HCT116 (cell line): ENCODE results near the gene SIPA1L3. TPM values are rescaled to one million over a fixed set of nuclear protein-coding genes. Genes with fewer than 3 reads are reported as not detected.

Experiments used
- ATAC-seq: fragments of 200-7000 bp; cut with Tn5 transposase; 2 replicates; pipeline ENCODE4 v1.9.1; 2020; ENCODE audit warnings: mild to moderate bottlenecking, moderate library complexity
- BruUV-seq: library from RNA; stranded (reverse); fragments of 400-500 nt; replicated peaks from 2 replicates; lab custom pipeline; 2021; lab: Mats Ljungman, UMichigan
- CTCF ChIA-PET: fragments of 300-600 bp; sonication (Branson Sonifier 250); formaldehyde crosslinking; loops from one replicate; lab custom pipeline; 2021; ENCODE audit warnings: antibody characterized with exemption; lab: Charles Lee
- POLR2A ChIA-PET: fragments of 300-600, 350-600 bp; sonication (Branson Sonifier 250); formaldehyde crosslinking; loops from one replicate; lab custom pipeline; 2021; ENCODE audit warnings: antibody characterized with exemption; lab: Charles Lee
- RAD21 ChIA-PET, 2 experiments: fragments of 300-600 bp; sonication (Branson Sonifier 250); formaldehyde crosslinking; loops; one replicate each; lab custom pipeline; 2023; ENCODE audit warnings: low total read pairs in 2 of 2; ENCODE audit not compliant: uncharacterized antibody in 2 of 2, unreplicated experiment in 2 of 2, low non-redundant PET in 1 of 2; lab: Charles Lee
- DNase-seq: peaks from one replicate; pipeline ENCODE4 v3.0.0-alpha.2; 2010; ENCODE audit warnings: low read depth, low spot score
- H2AFZ ChIP-seq: fragments of 200-600 bp; shearing (Covaris generic), sonication (generic); 2 replicates; pipeline ENCODE4 v1.6.1; 2017; ENCODE audit warnings: low read depth, mixed run types, mixed read lengths, antibody characterized with exemption, low read length; ENCODE audit not compliant: poor library complexity, severe bottlenecking
- H3K27ac ChIP-seq: 2 replicates; pipeline ENCODE4 v1.5.1; 2012; ENCODE audit warnings: low read depth, low read length
- H3K27me3 ChIP-seq: fragments of 200-600 bp; sonication (generic); 2 replicates; pipeline ENCODE4 v1.6.1; 2016; ENCODE audit warnings: mixed run types, low read length, mixed read lengths; ENCODE audit not compliant: insufficient read depth
- H3K36me3 ChIP-seq, 2 experiments: fragments of 200-500 bp in 1 of 2; fragments of 200-600 bp in 1 of 2; sonication (Bioruptor generic) in 1 of 2; sonication (generic) in 1 of 2; 2 replicates each; pipeline versions ENCODE4 v1.5.1 to v1.6.1; 2014 to 2016; ENCODE audit warnings: low read length in 2 of 2, inconsistent platforms in 1 of 2, mixed read lengths in 1 of 2, mixed run types in 1 of 2; ENCODE audit not compliant: insufficient read depth in 2 of 2, control insufficient read depth in 1 of 2
- H3K4me1 ChIP-seq, 2 experiments: fragments of 200-600 bp in 1 of 2; sonication (generic) in 1 of 2; 2 replicates each; pipeline versions ENCODE4 v1.5.1 to v1.6.1; 2012 to 2017; ENCODE audit warnings: low read length in 2 of 2, inconsistent platforms in 1 of 2, mild to moderate bottlenecking in 1 of 2, mixed read lengths in 1 of 2, mixed run types in 1 of 2, moderate library complexity in 1 of 2; ENCODE audit not compliant: insufficient read depth in 2 of 2, control insufficient read depth in 1 of 2
- H3K4me2 ChIP-seq: fragments of 200-600 bp; sonication (generic); 2 replicates; pipeline ENCODE4 v1.6.1; 2017; ENCODE audit warnings: mixed run types, low read length, mixed read lengths
- H3K4me3 ChIP-seq, 2 experiments: fragments of 200-600 bp in 1 of 2; sonication (generic) in 1 of 2; replicated peaks in 1 of 2; 2 replicates each; pipeline ENCODE4 v1.5.1; 2011 to 2016; ENCODE audit warnings: low read length in 2 of 2, control low read depth in 1 of 2, low read depth in 1 of 2, mild to moderate bottlenecking in 1 of 2, mixed read lengths in 1 of 2, mixed run types in 1 of 2
- H3K79me2 ChIP-seq: fragments of 200-600 bp; sonication (generic); 2 replicates; pipeline ENCODE4 v1.6.1; 2017; ENCODE audit warnings: mild to moderate bottlenecking, mixed run types, low read length, moderate library complexity, mixed read lengths; ENCODE audit not compliant: insufficient read depth
- H3K9ac ChIP-seq: fragments of 200-600 bp; sonication (generic); 2 replicates; pipeline ENCODE4 v1.6.1; 2016; ENCODE audit warnings: low read length, mixed read lengths
- H3K9me2 ChIP-seq: fragments of 200-600 bp; sonication (generic), shearing (Covaris generic); 2 replicates; pipeline ENCODE4 v1.6.1; 2017; ENCODE audit warnings: mixed run types, mild to moderate bottlenecking, moderate library complexity; ENCODE audit not compliant: insufficient read depth
- H3K9me3 ChIP-seq, 2 experiments: fragments of 200-500 bp in 1 of 2; fragments of 200-600 bp in 1 of 2; sonication (Bioruptor generic) in 1 of 2; sonication (generic) in 1 of 2; 2 replicates each; pipeline ENCODE4 v1.6.1; 2014 to 2017; ENCODE audit warnings: low read length in 2 of 2, mixed read lengths in 2 of 2, inconsistent platforms in 1 of 2, low read depth in 1 of 2, mild to moderate bottlenecking in 1 of 2, mixed run types in 1 of 2, moderate library complexity in 1 of 2; ENCODE audit not compliant: control insufficient read depth in 1 of 2, insufficient read depth in 1 of 2
- H4K20me1 ChIP-seq: fragments of 200-600 bp; sonication (generic), shearing (Covaris generic); 2 replicates; pipeline ENCODE4 v1.6.1; 2017; ENCODE audit warnings: mixed run types, mild to moderate bottlenecking, moderate library complexity; ENCODE audit not compliant: insufficient read depth
- ATF3 ChIP-seq: IDR thresholded peaks from 2 replicates; pipeline ENCODE4 v1.6.1; 2012
- CBX3 ChIP-seq: IDR thresholded peaks from 2 replicates; pipeline ENCODE4 v1.6.1; 2012; ENCODE audit warnings: low read depth
- CEBPB ChIP-seq: IDR thresholded peaks from 2 replicates; pipeline ENCODE4 v1.6.1; 2012; ENCODE audit warnings: low read depth
- EGR1 ChIP-seq: IDR thresholded peaks from 2 replicates; pipeline ENCODE4 v1.6.1; 2012; ENCODE audit warnings: low read depth
- ELF1 ChIP-seq: IDR thresholded peaks from 2 replicates; pipeline ENCODE4 v1.6.1; 2012; ENCODE audit warnings: low read depth, borderline replicate concordance
- EZH2 ChIP-seq: fragments of 200-600 bp; sonication (generic); IDR thresholded peaks from 2 replicates; pipeline ENCODE4 v1.6.1; 2017; ENCODE audit warnings: antibody characterized with exemption, mixed run types
- EZH2phosphoT487 ChIP-seq: fragments of 200-600 bp; IDR thresholded peaks from 2 replicates; pipeline ENCODE4 v1.6.1; 2018; ENCODE audit warnings: antibody characterized with exemption, borderline replicate concordance
- FOSL1 ChIP-seq: IDR thresholded peaks from 2 replicates; pipeline ENCODE4 v1.6.1; 2012; ENCODE audit warnings: low read depth
- JUND ChIP-seq: IDR thresholded peaks from 2 replicates; pipeline ENCODE4 v1.6.1; 2012
- POLR2AphosphoS5 ChIP-seq: IDR thresholded peaks from 2 replicates; pipeline ENCODE4 v1.6.1; 2011; ENCODE audit warnings: mild to moderate bottlenecking, low read depth, low read length, moderate library complexity
- RAD21 ChIP-seq: IDR thresholded peaks from 2 replicates; pipeline ENCODE4 v1.6.1; 2012; ENCODE audit warnings: low read depth, mild to moderate bottlenecking
- REST ChIP-seq: IDR thresholded peaks from 2 replicates; pipeline ENCODE4 v1.6.1; 2012; ENCODE audit warnings: low read depth
- SIN3A ChIP-seq: IDR thresholded peaks from 2 replicates; pipeline ENCODE4 v1.6.1; 2012; ENCODE audit warnings: low read depth
- TCF7L2 ChIP-seq: IDR thresholded peaks from 2 replicates; pipeline ENCODE4 v1.7.0; 2011; ENCODE audit warnings: borderline replicate concordance, inconsistent platforms; ENCODE audit not compliant: insufficient read depth, insufficient read length; ENCODE audit errors: extremely low read depth
- YY1 ChIP-seq: IDR thresholded peaks from 2 replicates; pipeline ENCODE4 v1.6.1; 2011; ENCODE audit warnings: low read length, low read depth, moderate library complexity, mild to moderate bottlenecking; ENCODE audit not compliant: insufficient replicate concordance; ENCODE audit errors: extremely low read depth
- ZFX ChIP-seq: fragments of 450-650 bp; IDR thresholded peaks from 2 replicates; pipeline ENCODE4 v1.6.1; 2017
- ZNF274 ChIP-seq: fragments of 200-500 bp; sonication (Bioruptor generic); IDR thresholded peaks from 2 replicates; pipeline ENCODE4 v1.6.1; 2014; ENCODE audit warnings: mild to moderate bottlenecking, low read depth, low read length, inconsistent platforms
- intact Hi-C: fragments of 100-400 bp; cut with micrococcal nuclease; formaldehyde crosslinking; loops from 2 replicates; pipeline ENCODE4 v1.10.0; 2022
- total RNA-seq: library from RNA; stranded (reverse); gene quantifications from one replicate; pipeline ENCODE4 v1.2.1, GENCODE V29; 2021; ENCODE audit not compliant: unreplicated experiment

Gene SIPA1L3
- total RNA-seq, 1 experiment from 2014 or later: 41.8 TPM

GRCh38 chr19:38206006-38206745, 299.2 kb downstream of the SIPA1L3 start:
- ATAC-seq (no peak), DNase-seq (no peak)
- Histone ChIP-seq H3K4me3 (no peak overlapping the region), H2AFZ (no peak overlapping the region), H3K27me3 (no peaks in the 10 kb centered on the region), H3K27ac (no peak overlapping the region), H3K36me3 (no peaks in the 10 kb centered on the region), H3K9ac (no peak overlapping the region), H3K4me2 (no peak overlapping the region), H3K4me1 (peaks cover 0 to 7% of the 10 kb centered on the region in 2 experiments; a peak in 1 of 4 replicates), H4K20me1 (no peaks in the 10 kb centered on the region), H3K9me2 (no peaks in the 10 kb centered on the region), H3K79me2 (no peaks in the 10 kb centered on the region), H3K9me3 (no peaks in the 10 kb centered on the region)
- ChIA-PET RAD21 (no interaction called here), CTCF (no interaction called here), POLR2A (no interaction called here)
- TF ChIP-seq FOSL1: no peak
- no peak for TF ChIP-seq RAD21
- TF ChIP-seq TCF7L2: no peak
- TF ChIP-seq YY1: no peak
- TF ChIP-seq CBX3: no peak
- no peak for TF ChIP-seq ZFX
- TF ChIP-seq ELF1: no peak
- no peak for TF ChIP-seq REST
- TF ChIP-seq CEBPB: no peak
- TF ChIP-seq EZH2: no peak
- TF ChIP-seq ZNF274: no peak
- no peak for TF ChIP-seq JUND
- TF ChIP-seq SIN3A: no peak
- TF ChIP-seq EZH2phosphoT487: no peak
- no peak for TF ChIP-seq EGR1
- TF ChIP-seq ATF3: no peak
- TF ChIP-seq POLR2AphosphoS5: no peak
- intact Hi-C loops: no loop called here
- BruUV-seq: TSS peak; percentile 27
